IMR-90 (cell line): ENCODE data around the gene DCUN1D2. TPM values are rescaled to one million over a fixed set of nuclear protein-coding genes. Genes with fewer than 3 reads are reported as not detected.

Experiments used
- ATAC-seq: fragments of 200-7000 bp; cut with Tn5 transposase; 2 replicates; pipeline ENCODE4 v1.9.1; 2020; ENCODE audit warnings: low read depth, mild to moderate bottlenecking, moderate library complexity
- BruUV-seq: library from RNA; stranded (reverse); fragments of 400-500 nt; replicated peaks from 2 replicates; lab custom pipeline; 2021; lab: Mats Ljungman, UMichigan
- CTCF ChIA-PET: fragments of 300-600 bp; formaldehyde crosslinking; extraction: SDS; loops from one replicate; lab custom pipeline; 2021; ENCODE audit warnings: antibody characterized with exemption; lab: Yijun Ruan, JAX
- POLR2A ChIA-PET: fragments of 300-600 bp; sonication (Branson Sonifier 250); formaldehyde crosslinking; loops from one replicate; lab custom pipeline; 2022; ENCODE audit warnings: antibody characterized with exemption; ENCODE audit not compliant: unreplicated experiment; lab: Charles Lee
- DNase-seq: peaks from one replicate; pipeline ENCODE4 v3.0.0; 2013
- H2AFZ ChIP-seq: replicated peaks from 2 replicates; pipeline ENCODE3; 2013; ENCODE audit warnings: low read length, mild to moderate bottlenecking; ENCODE audit not compliant: poor library complexity
- H2AK5ac ChIP-seq: 2 replicates; pipeline ENCODE4 v1.6.1; 2013; ENCODE audit warnings: low read depth, low read length, inconsistent platforms
- H2AK9ac ChIP-seq: replicated peaks from 2 replicates; pipeline ENCODE3; 2013; ENCODE audit warnings: mild to moderate bottlenecking, low read depth, low read length, moderate library complexity; ENCODE audit not compliant: poor library complexity
- H2BK120ac ChIP-seq: 2 replicates; pipeline ENCODE4 v1.6.1; 2013; ENCODE audit warnings: low read depth, low read length, inconsistent platforms
- H2BK15ac ChIP-seq: 3 replicates; pipeline ENCODE4 v1.6.1; 2013; ENCODE audit warnings: low read depth, low read length, inconsistent platforms
- H2BK20ac ChIP-seq: 2 replicates; pipeline ENCODE4 v1.6.1; 2013; ENCODE audit warnings: low read depth, mild to moderate bottlenecking, inconsistent platforms, low read length, moderate library complexity
- H2BK5ac ChIP-seq: 2 replicates; pipeline ENCODE4 v1.6.1; 2013; ENCODE audit warnings: mild to moderate bottlenecking, low read depth, low read length, inconsistent platforms; ENCODE audit not compliant: poor library complexity, severe bottlenecking
- H3K14ac ChIP-seq: replicated peaks from 2 replicates; pipeline ENCODE4 v1.6.1; 2013; ENCODE audit warnings: low read depth, low read length, inconsistent platforms
- H3K18ac ChIP-seq: 2 replicates; pipeline ENCODE4 v1.6.1; 2013; ENCODE audit warnings: low read depth, low read length, control low read depth
- H3K23ac ChIP-seq: 2 replicates; pipeline ENCODE4 v1.6.1; 2013; ENCODE audit warnings: low read depth, low read length, inconsistent platforms
- H3K27ac ChIP-seq: 2 replicates; pipeline ENCODE4 v1.5.1; 2013; ENCODE audit warnings: mild to moderate bottlenecking, control low read depth, low read length; ENCODE audit not compliant: insufficient read depth
- H3K27me3 ChIP-seq: 2 replicates; pipeline ENCODE4 v1.6.1; 2013; ENCODE audit warnings: low read length; ENCODE audit not compliant: control insufficient read depth, insufficient read depth
- H3K36me3 ChIP-seq: 2 replicates; pipeline ENCODE4 v1.6.1; 2013; ENCODE audit warnings: low read length, mixed read lengths; ENCODE audit not compliant: control insufficient read depth, insufficient read depth
- H3K4ac ChIP-seq: 2 replicates; pipeline ENCODE4 v1.6.1; 2013; ENCODE audit warnings: low read depth, low read length, inconsistent platforms
- H3K4me1 ChIP-seq: 2 replicates; pipeline ENCODE4 v1.6.1; 2013; ENCODE audit warnings: low read length, mixed read lengths; ENCODE audit not compliant: control insufficient read depth, insufficient read depth
- H3K4me2 ChIP-seq: 2 replicates; pipeline ENCODE4 v1.6.1; 2013; ENCODE audit warnings: low read depth, mild to moderate bottlenecking, control low read depth, low read length, moderate library complexity
- H3K4me3 ChIP-seq: 2 replicates; pipeline ENCODE4 v1.5.1; 2013; ENCODE audit warnings: low read depth, mild to moderate bottlenecking, control low read depth, low read length, moderate library complexity; ENCODE audit not compliant: insufficient read depth
- H3K56ac ChIP-seq: 2 replicates; pipeline ENCODE4 v1.6.1; 2013; ENCODE audit warnings: low read length, inconsistent platforms; ENCODE audit not compliant: insufficient read depth; ENCODE audit errors: extremely low read depth
- H3K79me1 ChIP-seq, 2 experiments: 2 replicates each; pipeline ENCODE4 v1.6.1; 2013; ENCODE audit warnings: low read length in 2 of 2, inconsistent platforms in 1 of 2, low read depth in 1 of 2
- H3K9ac ChIP-seq: 2 replicates; pipeline ENCODE4 v1.6.1; 2013; ENCODE audit warnings: low read depth, low read length, control low read depth
- H3K9me1 ChIP-seq: 2 replicates; pipeline ENCODE4 v1.6.1; 2013; ENCODE audit warnings: low read length, inconsistent platforms; ENCODE audit not compliant: insufficient read depth
- H3K9me3 ChIP-seq: 2 replicates; pipeline ENCODE4 v1.6.1; 2013; ENCODE audit warnings: low read length; ENCODE audit not compliant: control insufficient read depth, insufficient read depth
- H4K20me1 ChIP-seq: 2 replicates; pipeline ENCODE4 v1.6.1; 2013; ENCODE audit warnings: low read length, inconsistent platforms; ENCODE audit not compliant: insufficient read depth
- H4K5ac ChIP-seq: 2 replicates; pipeline ENCODE4 v1.6.1; 2013; ENCODE audit warnings: mild to moderate bottlenecking, low read depth, low read length, control low read depth
- H4K8ac ChIP-seq, 2 experiments: 2 replicates each; pipeline ENCODE4 v1.6.1; 2013; ENCODE audit warnings: low read depth in 2 of 2, low read length in 2 of 2, control low read depth in 1 of 2, inconsistent platforms in 1 of 2
- H4K91ac ChIP-seq: 2 replicates; pipeline ENCODE4 v1.6.1; 2013; ENCODE audit warnings: low read depth, low read length, inconsistent platforms; ENCODE audit not compliant: insufficient read depth
- BHLHE40 ChIP-seq: fragments of 150-350 bp; IDR thresholded peaks from 2 replicates; pipeline ENCODE4 v1.6.1; 2016; ENCODE audit warnings: mild to moderate bottlenecking, low read depth, low read length
- CEBPB ChIP-seq: IDR thresholded peaks from 2 replicates; pipeline ENCODE4 v1.6.1; 2012; ENCODE audit warnings: low read depth, low read length, improper control_type of control experiment
- CHD1 ChIP-seq: IDR thresholded peaks from 2 replicates; pipeline ENCODE4 v1.6.1; 2012; ENCODE audit warnings: low read depth, low read length, improper control_type of control experiment
- FOS ChIP-seq: fragments of 150-350 bp; IDR thresholded peaks from 2 replicates; pipeline ENCODE4 v1.6.1; 2016; ENCODE audit warnings: low read depth, low read length
- MAFK ChIP-seq: IDR thresholded peaks from 2 replicates; pipeline ENCODE4 v1.6.1; 2012; ENCODE audit warnings: low read depth, low read length, improper control_type of control experiment
- MAZ ChIP-seq: IDR thresholded peaks from 2 replicates; pipeline ENCODE4 v1.6.1; 2012; ENCODE audit warnings: low read depth, mild to moderate bottlenecking, low read length, improper control_type of control experiment, moderate library complexity, borderline replicate concordance
- MXI1 ChIP-seq: IDR thresholded peaks from 2 replicates; pipeline ENCODE4 v1.6.1; 2012; ENCODE audit warnings: low read depth, mild to moderate bottlenecking, low read length, moderate library complexity, borderline replicate concordance
- NFE2L2 ChIP-seq: fragments of 150-350 bp; IDR thresholded peaks from 2 replicates; pipeline ENCODE4 v1.6.1; 2016; ENCODE audit warnings: low read depth, mild to moderate bottlenecking, low read length
- POLR2A ChIP-seq: IDR thresholded peaks from 2 replicates; pipeline ENCODE4 v1.6.1; 2012; ENCODE audit warnings: mild to moderate bottlenecking, low read depth, low read length
- RAD21 ChIP-seq: IDR thresholded peaks from 2 replicates; pipeline ENCODE4 v1.6.1; 2012; ENCODE audit warnings: low read length, improper control_type of control experiment
- RCOR1 ChIP-seq: IDR thresholded peaks from 2 replicates; pipeline ENCODE4 v1.6.1; 2012; ENCODE audit warnings: mild to moderate bottlenecking, low read length, improper control_type of control experiment; ENCODE audit not compliant: insufficient replicate concordance
- RFX5 ChIP-seq: IDR thresholded peaks from 2 replicates; pipeline ENCODE4 v1.8.0; 2012; ENCODE audit warnings: low read depth, mild to moderate bottlenecking, low read length, moderate library complexity
- SMC3 ChIP-seq: fragments of 150-350 bp; IDR thresholded peaks from 2 replicates; pipeline ENCODE4 v1.6.1; 2016; ENCODE audit warnings: low read depth, mild to moderate bottlenecking, antibody characterized with exemption, low read length, moderate library complexity
- WGBS, 2 experiments: methylation state at CpG; one replicate each; pipeline versions ENCODE4 v1.1.5 to v1.1.7; 2013; ENCODE audit warnings: missing lambda C conversion rate in 2 of 2; ENCODE audit not compliant: insufficient read length in 1 of 2; ENCODE audit errors: extremely low coverage in 2 of 2; 5-methylcytosine and 5-hydroxymethylcytosine counted together
- dilution Hi-C: fragments of 300-500 bp; cut with HindIII; formaldehyde crosslinking; loops from one replicate; pipeline ENCODE4 v1.14.3; 2018; ENCODE audit warnings: low sequenced_read_pairs; ENCODE audit not compliant: unreplicated experiment
- in situ Hi-C: fragments of 300-500 bp; cut with MboI; formaldehyde crosslinking; loops from 3 replicates; pipeline ENCODE4 v1.14.3; 2019; ENCODE audit warnings: low sequenced_read_pairs, inconsistent platforms, mixed read lengths
- intact Hi-C: fragments of 100-400 bp; cut with micrococcal nuclease; formaldehyde crosslinking; loops from 2 replicates; pipeline ENCODE4 v1.10.0; 2022
- polyA plus RNA-seq, 3 experiments: library from polyadenylated mRNA; depleted of rRNA; stranded (reverse); fragments of >200 nt; gene quantifications; 2 replicates each; pipeline ENCODE4 v1.2.3, GENCODE V29; 2012; ENCODE audit warnings: low replicate concordance in 1 of 3
- total RNA-seq: library from RNA; depleted of rRNA; stranded (reverse); fragments of >200 nt; gene quantifications from 2 replicates; pipeline ENCODE4 v1.2.3, GENCODE V29; 2012
- TF ChIP-seq, protein P1 (sequence below): fragments of 150-350 bp; IDR thresholded peaks from 2 replicates; pipeline ENCODE4 v1.6.1; 2017; ENCODE audit warnings: mild to moderate bottlenecking, antibody characterized with exemption, low read length, low read depth
- TF ChIP-seq, protein P2 (sequence below): conservative IDR thresholded peaks from 2 replicates; pipeline ENCODE4 v1.5.1; 2012; ENCODE audit warnings: mild to moderate bottlenecking, low read depth, low read length, improper control_type of control experiment
- TF ChIP-seq, protein P3 (sequence below): fragments of 150-350 bp; IDR thresholded peaks from 2 replicates; pipeline ENCODE4 v1.6.1; 2016; ENCODE audit warnings: low read depth, mild to moderate bottlenecking, low read length, moderate library complexity, borderline replicate concordance

The DCUN1D2 gene
- total and polyA plus RNA-seq, 2 of the 4 experiments (the other 2 are of a cell fraction), result 8.1 to 11.5 TPM

DNA sequence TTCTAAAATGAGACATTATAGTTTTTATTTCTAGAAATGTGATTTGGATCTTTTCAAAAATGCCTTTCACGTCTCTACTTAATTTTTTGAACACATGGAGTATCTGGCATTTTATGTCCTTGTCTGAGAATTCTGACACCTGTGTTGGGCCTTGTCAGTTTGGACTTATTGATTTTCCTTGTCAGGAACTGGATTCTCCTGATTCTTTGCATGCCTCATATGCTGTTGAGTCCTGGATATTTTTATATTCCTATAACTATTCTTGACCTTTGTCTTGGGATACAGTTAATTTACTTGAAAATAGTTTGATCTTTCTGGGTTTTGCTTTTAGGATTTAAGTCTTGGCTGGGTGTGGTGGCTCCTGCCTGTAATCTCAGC lies 47.5 kb downstream of the DCUN1D2 start:
- Histone ChIP-seq H3K79me1 (peaks cover 0 to 5% of the 10 kb centered on the region in 2 experiments; a peak in 1 of 4 replicates), H3K27me3 (no peaks in the 10 kb centered on the region), H3K4me2 (no peak overlapping the region), H4K8ac (no peak overlapping the region), H2BK120ac (no peak overlapping the region), H4K91ac (no peak overlapping the region), H2AK9ac (no peak overlapping the region), H3K9me1 (peaks cover 6% of the 10 kb centered on the region), H2BK20ac (no peak overlapping the region), H3K14ac (no peak overlapping the region), H3K4me3 (no peak overlapping the region), H3K4me1 (no peaks in the 10 kb centered on the region), H4K5ac (no peak overlapping the region), H3K18ac (no peak overlapping the region), H2BK15ac (no peak overlapping the region), H3K9ac (no peak overlapping the region), H3K36me3 (peaks cover 7% of the 10 kb centered on the region; the same call in 1 of the 2 replicates), H3K23ac (no peak overlapping the region), H3K56ac (no peak overlapping the region), H2AK5ac (no peak overlapping the region), H2BK5ac (no peak overlapping the region), H3K4ac (no peak overlapping the region), H2AFZ (no peak overlapping the region), H3K9me3 (no peaks in the 10 kb centered on the region), H4K20me1 (no peaks in the 10 kb centered on the region), H3K27ac (no peak overlapping the region)
- ATAC-seq (no peak), DNase-seq (no peak)
- no peak for TF ChIP-seq MAFK
- no peak for TF ChIP-seq RCOR1
- TF ChIP-seq, protein P1, sequence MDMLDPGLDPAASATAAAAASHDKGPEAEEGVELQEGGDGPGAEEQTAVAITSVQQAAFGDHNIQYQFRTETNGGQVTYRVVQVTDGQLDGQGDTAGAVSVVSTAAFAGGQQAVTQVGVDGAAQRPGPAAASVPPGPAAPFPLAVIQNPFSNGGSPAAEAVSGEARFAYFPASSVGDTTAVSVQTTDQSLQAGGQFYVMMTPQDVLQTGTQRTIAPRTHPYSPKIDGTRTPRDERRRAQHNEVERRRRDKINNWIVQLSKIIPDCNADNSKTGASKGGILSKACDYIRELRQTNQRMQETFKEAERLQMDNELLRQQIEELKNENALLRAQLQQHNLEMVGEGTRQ, result no peak
- TF ChIP-seq BHLHE40, result no peak
- TF ChIP-seq CEBPB, result no peak
- TF ChIP-seq, protein P2, sequence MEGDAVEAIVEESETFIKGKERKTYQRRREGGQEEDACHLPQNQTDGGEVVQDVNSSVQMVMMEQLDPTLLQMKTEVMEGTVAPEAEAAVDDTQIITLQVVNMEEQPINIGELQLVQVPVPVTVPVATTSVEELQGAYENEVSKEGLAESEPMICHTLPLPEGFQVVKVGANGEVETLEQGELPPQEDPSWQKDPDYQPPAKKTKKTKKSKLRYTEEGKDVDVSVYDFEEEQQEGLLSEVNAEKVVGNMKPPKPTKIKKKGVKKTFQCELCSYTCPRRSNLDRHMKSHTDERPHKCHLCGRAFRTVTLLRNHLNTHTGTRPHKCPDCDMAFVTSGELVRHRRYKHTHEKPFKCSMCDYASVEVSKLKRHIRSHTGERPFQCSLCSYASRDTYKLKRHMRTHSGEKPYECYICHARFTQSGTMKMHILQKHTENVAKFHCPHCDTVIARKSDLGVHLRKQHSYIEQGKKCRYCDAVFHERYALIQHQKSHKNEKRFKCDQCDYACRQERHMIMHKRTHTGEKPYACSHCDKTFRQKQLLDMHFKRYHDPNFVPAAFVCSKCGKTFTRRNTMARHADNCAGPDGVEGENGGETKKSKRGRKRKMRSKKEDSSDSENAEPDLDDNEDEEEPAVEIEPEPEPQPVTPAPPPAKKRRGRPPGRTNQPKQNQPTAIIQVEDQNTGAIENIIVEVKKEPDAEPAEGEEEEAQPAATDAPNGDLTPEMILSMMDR, result no peak
- no peak for TF ChIP-seq POLR2A
- TF ChIP-seq MXI1, result no peak
- TF ChIP-seq, protein P3, sequence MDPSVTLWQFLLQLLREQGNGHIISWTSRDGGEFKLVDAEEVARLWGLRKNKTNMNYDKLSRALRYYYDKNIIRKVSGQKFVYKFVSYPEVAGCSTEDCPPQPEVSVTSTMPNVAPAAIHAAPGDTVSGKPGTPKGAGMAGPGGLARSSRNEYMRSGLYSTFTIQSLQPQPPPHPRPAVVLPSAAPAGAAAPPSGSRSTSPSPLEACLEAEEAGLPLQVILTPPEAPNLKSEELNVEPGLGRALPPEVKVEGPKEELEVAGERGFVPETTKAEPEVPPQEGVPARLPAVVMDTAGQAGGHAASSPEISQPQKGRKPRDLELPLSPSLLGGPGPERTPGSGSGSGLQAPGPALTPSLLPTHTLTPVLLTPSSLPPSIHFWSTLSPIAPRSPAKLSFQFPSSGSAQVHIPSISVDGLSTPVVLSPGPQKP, result no peak
- TF ChIP-seq FOS, result no peak
- TF ChIP-seq RAD21, result no peak
- no peak for TF ChIP-seq SMC3
- TF ChIP-seq CHD1, result no peak
- no peak for TF ChIP-seq MAZ
- TF ChIP-seq RFX5, result no peak
- TF ChIP-seq NFE2L2, result no peak
- no TSS peak for BruUV-seq
- WGBS, 2 experiments, result no CpG with 5 or more reads among the region's 1 CpG
- ChIA-PET POLR2A (no interaction called here), CTCF (no interaction called here)
- in situ Hi-C loops, result no loop called here
- dilution Hi-C loops, result no loop called here
- intact Hi-C loops, result no loop called here
